Epidermal melanocyte (primary cell): ENCODE results near the gene OR6J1.
A peak's percentile ranks its signal among the peaks of the same experiment; 100 is the strongest.
"Not testable (repeated sequence)": the region's sequence is repeated elsewhere in the genome, so short reads cannot be mapped to it uniquely, and the experiment has no call there.

Experiments used
- DNase-seq: peaks from one replicate; pipeline ENCODE4 v3.0.0; 2011; ENCODE audit warnings: low spot score; ENCODE audit not compliant: insufficient read length

Gene OR6J1

GRCh38 chr14:22650960-22651521 lies 6.9 kb upstream of the OR6J1 start:
- DNase-seq: no peak

GRCh38 chr14:22650046-22650739 lies 6.0 kb upstream of the OR6J1 start:
- no peak for DNase-seq

GRCh38 chr14:22648506-22648905 lies 4.4 kb upstream of the OR6J1 start:
- no peak for DNase-seq

GRCh38 chr14:22646570-22647254 lies 2.6 kb upstream of the OR6J1 start:
- DNase-seq: peak; percentile 52

GRCh38 chr14:22641846-22642245 lies 2.3 kb downstream of the OR6J1 start:
- no peak for DNase-seq

GRCh38 chr14:22640192-22640591 lies 4.0 kb downstream of the OR6J1 start:
- no peak for DNase-seq

- DNase-seq: not testable (repeated sequence)
Measured at GRCh38 chr14:22635980-22636379, 8.2 kb downstream of the OR6J1 start.

- no peak for DNase-seq
Measured at GRCh38 chr14:22634233-22634900, 9.8 kb downstream of the OR6J1 start.

GRCh38 chr14:22630486-22630885 lies 13.7 kb downstream of the OR6J1 start:
- no peak for DNase-seq

GRCh38 chr14:22630066-22630465 lies 14.1 kb downstream of the OR6J1 start:
- no peak for DNase-seq

GRCh38 chr14:22629361-22629760 lies 14.8 kb downstream of the OR6J1 start:
- no peak for DNase-seq

- no peak for DNase-seq
Measured at GRCh38 chr14:22627506-22628263, 16.5 kb downstream of the OR6J1 start.

GRCh38 chr14:22626590-22626989 lies 17.6 kb downstream of the OR6J1 start:
- no peak for DNase-seq

- no peak for DNase-seq
Measured at GRCh38 chr14:22623047-22623446, 21.1 kb downstream of the OR6J1 start.

- no peak for DNase-seq
Measured at GRCh38 chr14:22622255-22622654, 21.9 kb downstream of the OR6J1 start.

GRCh38 chr14:22615765-22616164 lies 28.4 kb downstream of the OR6J1 start:
- DNase-seq: not testable (repeated sequence)

GRCh38 chr14:22614240-22614799 lies 29.8 kb downstream of the OR6J1 start:
- DNase-seq: peak; percentile 60

GRCh38 chr14:22613736-22614239 lies 30.4 kb downstream of the OR6J1 start:
- no peak for DNase-seq

- DNase-seq: no peak
Measured at GRCh38 chr14:22613106-22613695, 31.0 kb downstream of the OR6J1 start.

- no peak for DNase-seq
Measured at GRCh38 chr14:22610931-22611330, 33.2 kb downstream of the OR6J1 start.
